NB4 (cell line): ENCODE results near the gene KAT5.
"Not testable (repeated sequence)": the region's sequence is repeated elsewhere in the genome, so short reads cannot be mapped to it uniquely, and the experiment has no call there.

Source experiments
- DNase-seq: peaks from one replicate; pipeline ENCODE4 v3.0.0; 2010; ENCODE audit warnings: low read depth
- H3K4me3 ChIP-seq: one replicate; pipeline ENCODE4 v1.5.1; 2011; ENCODE audit warnings: mild to moderate bottlenecking, low read depth, low read length, moderate library complexity
- CTCF ChIP-seq: IDR thresholded peaks from one replicate; pipeline ENCODE4 v1.5.1; 2012; ENCODE audit warnings: low read depth, low read length
- MAX ChIP-seq: IDR thresholded peaks from 2 replicates; pipeline ENCODE4 v1.6.1; 2011; ENCODE audit warnings: low read depth, low read length
- MYC ChIP-seq: IDR thresholded peaks from 2 replicates; pipeline ENCODE4 v1.6.1; 2011; ENCODE audit warnings: low read depth, low read length
- POLR2A ChIP-seq: IDR thresholded peaks from 2 replicates; pipeline ENCODE4 v1.6.1; 2011; ENCODE audit warnings: mild to moderate bottlenecking; ENCODE audit not compliant: insufficient read length; ENCODE audit errors: extremely low read depth

Gene KAT5

GRCh38 chr11:65680192-65680743 lies 31.8 kb upstream of the KAT5 start:
- DNase-seq = no peak
- TF ChIP-seq MYC = no peak
- TF ChIP-seq CTCF = no peak
- no peak for TF ChIP-seq MAX
- TF ChIP-seq POLR2A = no peak

GRCh38 chr11:65683480-65683879 lies 28.6 kb upstream of the KAT5 start:
- not testable (repeated sequence) for DNase-seq, H3K4me3 ChIP-seq

More at GRCh38 chr11:65680192-65680743, 31.8 kb upstream of the KAT5 start:
- H3K4me3 ChIP-seq = no peak overlapping the region

- no peak for TF ChIP-seq MYC
- no peak for TF ChIP-seq CTCF
- no peak for TF ChIP-seq POLR2A
- TF ChIP-seq MAX = no peak
- no peak overlapping the region for H3K4me3 ChIP-seq
- no peak for DNase-seq
Observed at GRCh38 chr11:65685981-65686380, 26.1 kb upstream of the KAT5 start.

- not testable (repeated sequence) for H3K4me3 ChIP-seq, DNase-seq
Observed at GRCh38 chr11:65691847-65692246, 20.2 kb upstream of the KAT5 start.

GRCh38 chr11:65692367-65692766 lies 19.7 kb upstream of the KAT5 start:
- DNase-seq = no peak
- TF ChIP-seq MYC (no peak), POLR2A (no peak), CTCF (no peak), MAX (no peak)
- no peak overlapping the region for H3K4me3 ChIP-seq

- no peak overlapping the region for H3K4me3 ChIP-seq
- DNase-seq = no peak
- TF ChIP-seq MAX = no peak
- TF ChIP-seq MYC = no peak
- TF ChIP-seq CTCF = no peak
- TF ChIP-seq POLR2A = no peak
Observed at GRCh38 chr11:65695459-65696241, 16.4 kb upstream of the KAT5 start.
